ENCODE data around the gene CNN2. TPM values are rescaled to one million over a fixed set of nuclear protein-coding genes. Genes with fewer than 3 reads are reported as not detected.

CNN2 gene
- polyA plus RNA-seq, 2 of the 4 experiments (the other 2 are of a cell fraction) = 31.7 to 99.3 TPM

DNA sequence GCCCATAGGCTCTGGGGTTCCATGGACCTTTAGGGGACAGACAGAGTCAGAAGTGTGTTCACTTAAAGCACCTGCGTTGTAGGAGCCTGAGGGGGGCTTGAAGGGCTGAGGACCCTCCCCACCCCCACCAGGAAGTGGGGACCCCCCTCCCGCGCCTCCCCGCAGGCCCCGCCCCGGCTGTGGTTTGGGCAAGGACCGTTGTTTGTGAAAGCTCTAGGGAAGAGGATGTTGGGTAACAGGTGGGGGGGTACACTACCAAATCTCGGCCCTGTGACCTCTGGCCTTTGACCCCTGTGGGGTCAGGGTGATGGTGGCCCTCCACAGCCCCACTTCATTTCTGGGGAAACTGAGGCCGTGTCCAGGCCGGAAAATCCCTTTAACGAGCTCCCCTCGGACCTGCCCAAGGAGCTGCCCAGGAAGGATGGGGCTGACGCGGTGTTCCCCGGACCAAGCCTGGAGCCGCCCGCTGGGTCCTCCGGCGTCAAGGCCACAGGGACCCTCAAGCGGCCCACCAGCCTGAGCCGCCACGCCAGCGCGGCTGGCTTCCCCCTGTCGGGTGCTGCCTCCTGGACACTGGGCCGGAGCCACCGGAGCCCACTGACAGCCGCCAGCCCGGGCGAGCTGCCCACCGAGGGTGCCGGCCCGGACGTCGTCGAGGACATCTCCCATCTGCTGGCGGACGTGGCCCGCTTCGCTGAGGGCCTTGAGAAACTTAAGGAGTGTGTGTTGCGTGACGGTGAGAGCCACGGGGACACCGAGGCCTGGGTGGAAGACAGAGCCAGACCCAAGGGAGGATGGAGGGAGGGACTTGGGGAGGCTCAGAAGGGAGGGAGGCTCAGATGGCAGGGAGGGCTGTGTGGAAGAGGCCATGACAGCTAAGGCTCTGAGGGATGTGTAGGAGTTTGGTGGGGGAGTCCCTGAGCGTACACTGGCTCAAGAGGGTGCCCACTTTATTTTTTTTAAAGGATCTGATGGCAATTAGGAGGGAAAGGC, 41.9 kb downstream of the CNN2 start:
- H3K4me3 ChIP-seq = no peak overlapping the region
- peaks cover 33% of the 10 kb centered on the region for H3K4me1 ChIP-seq
- H3K27ac ChIP-seq = peak overlapping the region in 1 of 2 experiments; percentile 89; a peak in 2 of 6 replicates
- POLR2A ChIA-PET = no interaction called here
- no peak for DNase-seq (ENCODE audit: low read depth in 1 of 2, low spot score in 1 of 2)
- CTCF ChIA-PET = interaction anchor here (1.4 to 1.6 kb wide), 2 partner anchors 13 to 153 kb away, joined by 5 to 6 read pairs; no protein-coding TSS in a partner anchor
- WGBS (ENCODE audit: missing lambda C conversion rate) = 78% methylated on average over 8 of the region's 45 CpGs
- no peak for ATAC-seq
- no peaks in the 10 kb centered on the region for H3K9me3 ChIP-seq
- FAIRE-seq = no peak
- no peak overlapping the region; the same call in 2 of the 3 replicates for H3K4me2 ChIP-seq
- TF ChIP-seq KDM1A (IDR thresholded peaks at IDR 0.05; ENCODE audit: low read depth) (no peak), FOSL2 (IDR thresholded peaks at IDR 0.05) (no peak), FOSL2 (CRISPR knock-in tag; IDR thresholded peaks at IDR 0.05) (no peak), RNF2 (IDR thresholded peaks at IDR 0.05; ENCODE audit: borderline replicate concordance, low read depth) (no peak), HOXA7 (CRISPR knock-in tag; IDR thresholded peaks at IDR 0.05) (no peak)
- TF ChIP-seq, protein P1, sequence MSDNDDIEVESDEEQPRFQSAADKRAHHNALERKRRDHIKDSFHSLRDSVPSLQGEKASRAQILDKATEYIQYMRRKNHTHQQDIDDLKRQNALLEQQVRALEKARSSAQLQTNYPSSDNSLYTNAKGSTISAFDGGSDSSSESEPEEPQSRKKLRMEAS (IDR thresholded peaks at IDR 0.05) = no peak

DNA sequence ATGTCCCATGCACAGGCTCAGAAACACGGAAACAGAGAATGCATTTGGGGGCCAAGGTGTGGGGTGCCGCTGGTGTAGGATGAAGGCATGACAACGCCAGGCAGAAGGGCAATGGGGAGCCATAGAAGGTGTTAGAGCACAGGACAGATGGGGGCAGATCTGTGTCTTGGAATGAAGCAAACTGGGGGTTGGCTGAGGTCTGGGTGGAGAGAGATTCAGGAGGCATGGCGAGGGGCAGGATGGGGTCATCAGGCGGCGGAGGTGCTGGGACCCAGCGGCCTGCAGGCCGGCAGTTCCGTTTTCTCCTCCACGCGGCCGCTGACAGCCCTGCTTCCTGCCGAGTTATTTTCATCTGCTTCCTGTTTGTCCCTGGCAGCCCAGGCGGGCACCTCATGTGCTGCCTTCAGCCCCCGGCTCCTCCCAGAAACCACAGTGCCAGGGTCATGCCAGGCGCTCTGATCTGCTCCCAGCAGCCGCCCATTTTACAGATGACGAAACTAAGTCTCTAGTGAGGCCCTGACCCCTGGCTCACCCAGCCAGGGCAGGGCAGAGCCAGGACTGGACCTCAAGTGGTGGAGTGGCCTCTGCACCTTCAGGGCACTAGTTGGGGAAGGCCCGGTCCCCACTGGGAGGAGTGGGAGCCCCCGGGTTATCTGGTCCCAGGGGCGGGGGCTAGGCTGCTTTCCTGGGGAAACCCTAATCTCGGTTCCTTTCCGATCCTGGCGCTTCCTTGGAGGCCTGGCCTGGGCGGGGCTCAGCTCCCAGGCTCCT, 42.8 kb downstream of the CNN2 start:
- Histone ChIP-seq H3K4me1 (peaks cover 36% of the 10 kb centered on the region), H3K4me3 (no peak overlapping the region), H3K27ac (0 out of 6 replicates have a peak overlapping the region, but pooled peaks of 1 of the 2 experiments have one; percentile 41), H3K4me2 (no peak overlapping the region), H3K9me3 (no peaks in the 10 kb centered on the region)
- CTCF ChIA-PET = interaction anchor here (0.6 to 0.7 kb wide), 2 partner anchors 12 to 158 kb away, joined by 3 read pairs; no protein-coding TSS in a partner anchor
- FAIRE-seq = no peak
- ATAC-seq = no peak
- DNase-seq (ENCODE audit: low read depth in 1 of 2, low spot score in 1 of 2) = no peak
- TF ChIP-seq EHMT2 (IDR thresholded peaks at IDR 0.05; ENCODE audit: low read depth) (no peak), NPAS2 (CRISPR knock-in tag; IDR thresholded peaks at IDR 0.05; ENCODE audit: borderline replicate concordance) (no peak), MYC (IDR thresholded peaks at IDR 0.05; ENCODE audit: borderline replicate concordance, low read length) (no peak), CEBPB (IDR thresholded peaks at IDR 0.05) (no peak), ZFP36 (IDR thresholded peaks at IDR 0.05; ENCODE audit: borderline replicate concordance, partially characterized antibody) (peak; percentile 58), KDM1A (IDR thresholded peaks at IDR 0.05; ENCODE audit: low read depth) (peak; percentile 73; the same call in 1 of the 2 replicates), FOSB (CRISPR knock-in tag; IDR thresholded peaks at IDR 0.05) (no peak)
- TF ChIP-seq, protein P2, sequence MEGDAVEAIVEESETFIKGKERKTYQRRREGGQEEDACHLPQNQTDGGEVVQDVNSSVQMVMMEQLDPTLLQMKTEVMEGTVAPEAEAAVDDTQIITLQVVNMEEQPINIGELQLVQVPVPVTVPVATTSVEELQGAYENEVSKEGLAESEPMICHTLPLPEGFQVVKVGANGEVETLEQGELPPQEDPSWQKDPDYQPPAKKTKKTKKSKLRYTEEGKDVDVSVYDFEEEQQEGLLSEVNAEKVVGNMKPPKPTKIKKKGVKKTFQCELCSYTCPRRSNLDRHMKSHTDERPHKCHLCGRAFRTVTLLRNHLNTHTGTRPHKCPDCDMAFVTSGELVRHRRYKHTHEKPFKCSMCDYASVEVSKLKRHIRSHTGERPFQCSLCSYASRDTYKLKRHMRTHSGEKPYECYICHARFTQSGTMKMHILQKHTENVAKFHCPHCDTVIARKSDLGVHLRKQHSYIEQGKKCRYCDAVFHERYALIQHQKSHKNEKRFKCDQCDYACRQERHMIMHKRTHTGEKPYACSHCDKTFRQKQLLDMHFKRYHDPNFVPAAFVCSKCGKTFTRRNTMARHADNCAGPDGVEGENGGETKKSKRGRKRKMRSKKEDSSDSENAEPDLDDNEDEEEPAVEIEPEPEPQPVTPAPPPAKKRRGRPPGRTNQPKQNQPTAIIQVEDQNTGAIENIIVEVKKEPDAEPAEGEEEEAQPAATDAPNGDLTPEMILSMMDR (IDR thresholded peaks at IDR 0.05) = no peak
- 77% methylated on average over 19 of the region's 25 CpGs for WGBS (ENCODE audit: missing lambda C conversion rate)
- POLR2A ChIA-PET = no interaction called here

DNA sequence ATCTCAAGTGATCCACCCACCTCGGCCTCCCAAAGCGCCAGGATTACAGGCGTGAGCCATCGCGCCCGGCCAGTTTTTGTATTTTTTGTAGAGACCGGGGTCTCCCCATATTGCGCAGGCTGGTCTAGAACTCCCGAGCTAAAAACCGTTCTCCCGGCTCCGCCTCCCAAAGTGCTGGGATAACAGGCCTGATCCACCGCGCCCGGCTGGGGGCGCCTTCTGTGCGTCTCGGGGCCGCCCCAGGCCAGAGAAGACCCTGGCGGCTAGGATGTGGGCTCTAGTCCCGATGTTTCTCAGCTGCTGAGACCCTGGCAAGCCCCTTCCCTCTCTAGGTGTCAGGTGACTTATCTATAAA, 44.1 kb downstream of the CNN2 start:
- ChIA-PET POLR2A (no interaction called here), CTCF (interaction anchor here (0.9 to 2.7 kb wide), 4 partner anchors 10 to 137 kb away, joined by 3 to 13 read pairs (median 4); no protein-coding TSS in a partner anchor)
- Histone ChIP-seq H3K4me1 (peaks cover 31% of the 10 kb centered on the region), H3K27ac (no peak overlapping the region), H3K4me2 (no peak overlapping the region), H3K9me3 (no peaks in the 10 kb centered on the region), H3K4me3 (no peak overlapping the region)
- WGBS (ENCODE audit: missing lambda C conversion rate) = 92% methylated on average over 19 of the region's 21 CpGs
- TF ChIP-seq SREBF2 (IDR thresholded peaks at IDR 0.05) (no peak), HOXB13 (CRISPR knock-in tag; IDR thresholded peaks at IDR 0.05; ENCODE audit: low read depth) (no peak)
- DNase-seq (ENCODE audit: low read depth in 1 of 2, low spot score in 1 of 2) = no peak
- FAIRE-seq = no peak
- ATAC-seq = no peak
